Prostate gland (tissue), 2 donors: ENCODE data around the gene SERINC5. TPM values are rescaled to one million over a fixed set of nuclear protein-coding genes. Genes with fewer than 3 reads are reported as not detected.
A peak's percentile ranks its signal among the peaks of the same experiment; 100 is the strongest.

Experiments used
- DNase-seq: peaks from one replicate; pipeline ENCODE4 v3.0.0-alpha.2; 2019; ENCODE audit warnings: low spot score
- H3K27ac ChIP-seq, 2 donors: fragments of 200-600 bp; sonication (generic); 2 replicates each; pipeline ENCODE4 v1.5.1; 2017 to 2019
- H3K27me3 ChIP-seq: fragments of 200-600 bp; sonication (generic); replicated peaks from 2 replicates; pipeline ENCODE4 v1.5.1; 2019; ENCODE audit not compliant: insufficient read depth
- H3K36me3 ChIP-seq, 2 donors: fragments of 200-600 bp; sonication (generic); 1 replicate in 1 of 2; 2 replicates in 1 of 2; pipeline versions ENCODE4 v1.5.1 to v1.8.1; 2017 to 2019
- H3K4me1 ChIP-seq: fragments of 200-600 bp; sonication (generic); replicated peaks from 2 replicates; pipeline ENCODE4 v1.5.1; 2019
- H3K4me3 ChIP-seq, 2 donors: fragments of 200-600 bp; sonication (generic); 2 replicates each; pipeline ENCODE4 v1.5.1; 2017 to 2019
- H3K9me3 ChIP-seq: fragments of 200-600 bp; sonication (generic); 2 replicates; pipeline ENCODE4 v1.5.1; 2017
- POLR2A ChIP-seq: fragments of 450-650 bp; IDR thresholded peaks from one replicate; pipeline ENCODE4 v1.6.1; 2016; ENCODE audit warnings: antibody characterized with exemption, mild to moderate bottlenecking
- POLR2AphosphoS5 ChIP-seq: sonication (generic); formaldehyde crosslinking; IDR thresholded peaks from one replicate; pipeline ENCODE4 v1.6.1; 2017; ENCODE audit warnings: antibody characterized with exemption
- WGBS: methylation state at CpG from one replicate; pipeline ENCODE4 v1.1.5; 2018; 5-methylcytosine and 5-hydroxymethylcytosine counted together
- intact Hi-C: fragments of 100-400 bp; cut with DNase I; formaldehyde crosslinking; loops from one replicate; pipeline ENCODE4 v1.14.2; 2022
- total RNA-seq, 2 donors: library from RNA; depleted of rRNA; stranded (reverse); fragments of >200 nt; gene quantifications; one replicate each; pipeline ENCODE4 v1.1.0, GENCODE V29; 2016
- TF ChIP-seq, protein P1 (sequence below), 4 experiments: fragments of 200-600 bp in 2 of 4; fragments of 450-650 bp in 2 of 4; sonication (generic) in 2 of 4; IDR thresholded peaks; 1 replicate in 3 of 4; 2 replicates in 1 of 4; pipeline ENCODE4 v1.5.1; 2016 to 2019; ENCODE audit warnings: antibody characterized with exemption in 4 of 4, mild to moderate bottlenecking in 2 of 4, moderate library complexity in 2 of 4

Gene SERINC5
- total RNA-seq, 2 donors from 2014 or later, result 127 to 205 TPM

- TF ChIP-seq POLR2AphosphoS5 (no peak), POLR2A (no peak)
- TF ChIP-seq, protein P1, sequence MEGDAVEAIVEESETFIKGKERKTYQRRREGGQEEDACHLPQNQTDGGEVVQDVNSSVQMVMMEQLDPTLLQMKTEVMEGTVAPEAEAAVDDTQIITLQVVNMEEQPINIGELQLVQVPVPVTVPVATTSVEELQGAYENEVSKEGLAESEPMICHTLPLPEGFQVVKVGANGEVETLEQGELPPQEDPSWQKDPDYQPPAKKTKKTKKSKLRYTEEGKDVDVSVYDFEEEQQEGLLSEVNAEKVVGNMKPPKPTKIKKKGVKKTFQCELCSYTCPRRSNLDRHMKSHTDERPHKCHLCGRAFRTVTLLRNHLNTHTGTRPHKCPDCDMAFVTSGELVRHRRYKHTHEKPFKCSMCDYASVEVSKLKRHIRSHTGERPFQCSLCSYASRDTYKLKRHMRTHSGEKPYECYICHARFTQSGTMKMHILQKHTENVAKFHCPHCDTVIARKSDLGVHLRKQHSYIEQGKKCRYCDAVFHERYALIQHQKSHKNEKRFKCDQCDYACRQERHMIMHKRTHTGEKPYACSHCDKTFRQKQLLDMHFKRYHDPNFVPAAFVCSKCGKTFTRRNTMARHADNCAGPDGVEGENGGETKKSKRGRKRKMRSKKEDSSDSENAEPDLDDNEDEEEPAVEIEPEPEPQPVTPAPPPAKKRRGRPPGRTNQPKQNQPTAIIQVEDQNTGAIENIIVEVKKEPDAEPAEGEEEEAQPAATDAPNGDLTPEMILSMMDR (IDR thresholded peaks at IDR 0.05), result no peak
- Histone ChIP-seq H3K9me3 (no peaks in the 10 kb centered on the region), H3K36me3 (no peaks in the 10 kb centered on the region), H3K27me3 (no peaks in the 10 kb centered on the region), H3K4me1 (peaks cover 4% of the 10 kb centered on the region), H3K27ac (no peak overlapping the region), H3K4me3 (no peak overlapping the region)
- intact Hi-C loops, result no loop called here
- 86% methylated on average over 4 of the region's 4 CpGs for WGBS
- DNase-seq, result no peak
Measured at GRCh38 chr5:80211327-80211726, 44.5 kb downstream of the SERINC5 start.

- H3K4me1 ChIP-seq, result peaks cover 4% of the 10 kb centered on the region
- no peak overlapping the region for H3K4me3 ChIP-seq
- TF ChIP-seq POLR2AphosphoS5 (no peak), POLR2A (no peak)
- TF ChIP-seq, protein P1 (IDR thresholded peaks at IDR 0.05), result no peak
- no peaks in the 10 kb centered on the region for H3K36me3 ChIP-seq
- no peak for DNase-seq
- H3K27me3 ChIP-seq, result no peaks in the 10 kb centered on the region
- 61% methylated on average over 6 of the region's 6 CpGs for WGBS
- no peaks in the 10 kb centered on the region for H3K9me3 ChIP-seq
- H3K27ac ChIP-seq, result no peak overlapping the region
- intact Hi-C loops, result no loop called here
Measured at GRCh38 chr5:80210014-80210413, 45.8 kb downstream of the SERINC5 start.

DNA sequence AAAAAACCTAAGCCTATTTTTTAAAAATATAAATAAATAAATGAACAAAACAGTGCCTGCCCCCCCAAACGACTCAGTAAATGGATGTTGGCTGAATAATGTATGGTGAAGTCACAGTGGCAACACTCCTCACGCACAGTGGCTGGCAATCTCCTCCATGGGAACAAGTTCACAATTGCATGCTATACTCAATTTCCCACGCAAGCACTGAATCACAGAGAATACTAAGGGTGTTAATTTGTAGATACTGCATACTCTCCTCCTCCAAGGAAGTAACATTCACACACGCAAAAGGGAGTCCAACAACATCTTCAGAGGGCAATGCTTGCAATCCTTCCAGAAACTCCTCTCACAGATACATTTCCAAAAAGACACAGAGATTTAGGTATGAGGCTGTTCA, 47.5 kb downstream of the SERINC5 start:
- Histone ChIP-seq H3K9me3 (no peaks in the 10 kb centered on the region), H3K27me3 (no peaks in the 10 kb centered on the region), H3K4me3 (no peak overlapping the region), H3K27ac (peak overlapping the region in 1 of 2 donors; percentile 57), H3K4me1 (peaks cover 4% of the 10 kb centered on the region), H3K36me3 (no peaks in the 10 kb centered on the region)
- intact Hi-C loops, result no loop called here
- 69% methylated on average over 4 of the region's 4 CpGs for WGBS
- DNase-seq, result no peak
- no peak for TF ChIP-seq POLR2A
- TF ChIP-seq, protein P1 (IDR thresholded peaks at IDR 0.05), result no peak
- no peak for TF ChIP-seq POLR2AphosphoS5

DNA sequence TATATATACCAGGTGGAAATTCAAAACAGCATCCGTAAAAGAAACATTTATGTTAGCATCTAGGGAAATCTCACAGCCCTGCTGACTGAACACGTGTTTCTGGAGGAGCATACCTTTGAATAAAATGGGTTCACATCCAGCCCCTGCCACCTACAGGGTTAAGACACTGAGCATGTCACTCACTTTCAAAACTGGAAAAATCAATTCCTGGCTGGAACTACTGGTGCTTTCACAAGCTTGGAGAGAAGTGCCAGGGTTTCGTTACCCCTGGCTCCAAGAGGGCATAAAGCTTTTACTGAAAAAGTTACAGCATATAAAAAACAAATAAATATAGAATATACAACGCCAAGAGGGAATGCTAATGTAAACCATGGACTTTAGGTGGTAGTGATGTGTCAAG, 48.0 kb downstream of the SERINC5 start:
- intact Hi-C loops, result no loop called here
- Histone ChIP-seq H3K27ac (peak overlapping the region in 1 of 2 donors; percentile 57), H3K4me3 (no peak overlapping the region), H3K36me3 (no peaks in the 10 kb centered on the region), H3K27me3 (no peaks in the 10 kb centered on the region), H3K4me1 (peaks cover 4% of the 10 kb centered on the region), H3K9me3 (no peaks in the 10 kb centered on the region)
- TF ChIP-seq POLR2AphosphoS5 (no peak), POLR2A (no peak)
- TF ChIP-seq, protein P1 (IDR thresholded peaks at IDR 0.05), result no peak
- no peak for DNase-seq
- 57% methylated on average over 4 of the region's 4 CpGs for WGBS

DNA sequence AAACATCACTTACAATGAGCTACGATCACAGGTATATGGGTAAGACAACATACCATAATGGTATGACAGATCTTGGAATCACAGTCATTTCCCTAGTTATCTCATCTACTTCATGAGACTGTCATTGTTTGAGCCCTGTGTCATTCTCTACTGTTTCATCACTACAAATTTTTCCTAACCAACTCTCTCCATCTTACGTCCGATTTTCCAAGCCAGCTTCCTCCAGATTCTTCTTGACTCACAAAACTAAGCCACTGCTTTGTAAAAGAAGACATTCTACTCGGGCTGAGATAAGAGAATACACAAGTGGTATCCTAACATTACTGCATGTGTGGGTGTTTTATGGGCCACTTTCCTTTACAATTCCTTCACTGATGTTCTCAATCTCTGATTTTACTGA, 49.6 kb downstream of the SERINC5 start:
- intact Hi-C loops, result no loop called here
- Histone ChIP-seq H3K9me3 (no peaks in the 10 kb centered on the region), H3K4me3 (no peak overlapping the region), H3K27me3 (no peaks in the 10 kb centered on the region), H3K27ac (peak overlapping the region in 1 of 2 donors; percentile 57), H3K4me1 (peaks cover 4% of the 10 kb centered on the region), H3K36me3 (no peaks in the 10 kb centered on the region)
- WGBS, result 51% methylated on average over 4 of the region's 4 CpGs
- DNase-seq, result no peak
- no peak for TF ChIP-seq POLR2A
- TF ChIP-seq POLR2AphosphoS5, result no peak
- TF ChIP-seq, protein P1 (IDR thresholded peaks at IDR 0.05), result no peak
